IPS-15b (cell line): Measurements from ENCODE around the gene ZNF337.
"Not testable (repeated sequence)": the region's sequence is repeated elsewhere in the genome, so short reads cannot be mapped to it uniquely, and the experiment has no call there.

Experiments
- H3K27me3 ChIP-seq: one replicate; pipeline ENCODE4 v1.6.1; 2013; ENCODE audit warnings: low read length; ENCODE audit not compliant: control insufficient read depth, insufficient read depth
- H3K36me3 ChIP-seq: one replicate; pipeline ENCODE4 v1.6.1; 2013; ENCODE audit warnings: low read length; ENCODE audit not compliant: control insufficient read depth, insufficient read depth
- H3K4me1 ChIP-seq: one replicate; pipeline ENCODE4 v1.6.1; 2013; ENCODE audit warnings: mild to moderate bottlenecking, low read length; ENCODE audit not compliant: control insufficient read depth, insufficient read depth
- H3K4me3 ChIP-seq: one replicate; pipeline ENCODE4 v1.5.1; 2013; ENCODE audit warnings: low read depth, low read length
- H3K9ac ChIP-seq: one replicate; pipeline ENCODE4 v1.6.1; 2013; ENCODE audit warnings: low read depth, mild to moderate bottlenecking, low read length
- H3K9me3 ChIP-seq: one replicate; pipeline ENCODE4 v1.6.1; 2013; ENCODE audit warnings: mild to moderate bottlenecking, low read length; ENCODE audit not compliant: control insufficient read depth, insufficient read depth

ZNF337 gene

GRCh38 chr20:25652866-25653265 lies 43.8 kb downstream of the ZNF337 start:
- not testable (repeated sequence) for H3K4me1 ChIP-seq, H3K4me3 ChIP-seq, H3K36me3 ChIP-seq, H3K9ac ChIP-seq, H3K9me3 ChIP-seq, H3K27me3 ChIP-seq

- Histone ChIP-seq H3K4me3 (no peak overlapping the region), H3K9ac (no peak overlapping the region), H3K4me1 (peaks cover 10% of the 10 kb centered on the region), H3K9me3 (no peaks in the 10 kb centered on the region), H3K27me3 (no peaks in the 10 kb centered on the region), H3K36me3 (peaks cover 2% of the 10 kb centered on the region)
Observed at GRCh38 chr20:25644814-25645213, 51.8 kb downstream of the ZNF337 start.

GRCh38 chr20:25643716-25644115 lies 52.9 kb downstream of the ZNF337 start:
- no peaks in the 10 kb centered on the region for H3K9me3 ChIP-seq
- H3K9ac ChIP-seq = no peak overlapping the region
- peaks cover 10% of the 10 kb centered on the region for H3K4me1 ChIP-seq
- H3K36me3 ChIP-seq = peaks cover 2% of the 10 kb centered on the region
- H3K4me3 ChIP-seq = no peak overlapping the region
- H3K27me3 ChIP-seq = no peaks in the 10 kb centered on the region

- Histone ChIP-seq H3K36me3 (no peaks in the 10 kb centered on the region), H3K4me3 (no peak overlapping the region), H3K27me3 (no peaks in the 10 kb centered on the region), H3K9me3 (no peaks in the 10 kb centered on the region), H3K9ac (no peak overlapping the region), H3K4me1 (peaks cover 2% of the 10 kb centered on the region)
Observed at GRCh38 chr20:25637247-25637646, 59.4 kb downstream of the ZNF337 start.

- H3K9ac ChIP-seq = no peak overlapping the region
- H3K4me1 ChIP-seq = no peaks in the 10 kb centered on the region
- H3K4me3 ChIP-seq = no peak overlapping the region
- H3K36me3 ChIP-seq = no peaks in the 10 kb centered on the region
- no peaks in the 10 kb centered on the region for H3K27me3 ChIP-seq
- H3K9me3 ChIP-seq = no peaks in the 10 kb centered on the region
Observed at GRCh38 chr20:25632940-25633790, 63.5 kb downstream of the ZNF337 start.

GRCh38 chr20:25630615-25631014 lies 66.0 kb downstream of the ZNF337 start:
- H3K27me3 ChIP-seq, H3K36me3 ChIP-seq, H3K4me3 ChIP-seq, H3K4me1 ChIP-seq, H3K9me3 ChIP-seq, H3K9ac ChIP-seq: not testable (repeated sequence)

- Histone ChIP-seq H3K4me1 (peaks cover 10% of the 10 kb centered on the region), H3K36me3 (no peaks in the 10 kb centered on the region), H3K9me3 (no peaks in the 10 kb centered on the region), H3K27me3 (no peaks in the 10 kb centered on the region), H3K9ac (no peak overlapping the region), H3K4me3 (no peak overlapping the region)
Observed at GRCh38 chr20:25629816-25630499, 66.7 kb downstream of the ZNF337 start.

- Histone ChIP-seq H3K4me3 (no peak overlapping the region), H3K27me3 (peaks cover 14% of the 10 kb centered on the region)
Observed at GRCh38 chr20:25626779-25627178, 69.9 kb downstream of the ZNF337 start.

GRCh38 chr20:25624500-25624939 lies 72.1 kb downstream of the ZNF337 start:
- H3K4me1 ChIP-seq = peaks cover 22% of the 10 kb centered on the region
- H3K9ac ChIP-seq = peak overlapping the region; percentile 66
- peaks cover 14% of the 10 kb centered on the region for H3K27me3 ChIP-seq
- no peaks in the 10 kb centered on the region for H3K9me3 ChIP-seq
- H3K4me3 ChIP-seq = peak overlapping the region; percentile 84
- H3K36me3 ChIP-seq = no peaks in the 10 kb centered on the region

More at GRCh38 chr20:25626779-25627178, 69.9 kb downstream of the ZNF337 start:
- H3K36me3 ChIP-seq = no peaks in the 10 kb centered on the region
- no peaks in the 10 kb centered on the region for H3K9me3 ChIP-seq
- H3K4me1 ChIP-seq = peaks cover 22% of the 10 kb centered on the region
- H3K9ac ChIP-seq = no peak overlapping the region
